H54 (cell line): ENCODE results near the gene MCAM.

Source experiments
- DNase-seq: peaks from one replicate; pipeline ENCODE4 v3.0.0; 2011; ENCODE audit warnings: low spot score, mixed read lengths; ENCODE audit not compliant: insufficient read length
- FAIRE-seq: peaks from 3 replicates; lab custom pipeline; 2011; peaks lifted over from hg19 to GRCh38; lab: Jason Lieb, UNC
- POLR2A ChIP-seq: IDR thresholded peaks from 2 replicates; pipeline ENCODE4 v1.6.1; 2011; ENCODE audit warnings: low read depth, mild to moderate bottlenecking, low read length

Gene MCAM

DNA sequence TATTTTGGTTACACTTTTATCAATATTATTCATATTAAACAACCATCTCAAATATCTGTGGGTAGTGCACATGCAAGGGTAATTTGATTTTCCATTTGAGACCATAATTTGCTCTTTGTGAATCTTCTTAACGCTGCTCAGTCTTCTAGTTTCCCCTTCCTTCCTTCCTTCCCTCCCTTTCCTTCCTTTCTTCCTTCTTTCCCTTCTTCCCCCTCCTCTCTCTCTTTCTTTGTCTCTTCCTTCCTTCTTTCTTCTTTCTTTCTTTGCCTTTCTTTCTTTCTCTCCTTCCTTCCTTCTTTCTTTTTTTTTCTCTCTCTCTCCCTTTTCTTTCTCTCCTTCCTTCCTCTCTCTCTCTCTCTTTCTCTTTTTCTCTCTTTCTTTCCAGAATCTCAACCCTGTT is 13.3 kb upstream of the MCAM start:
- no peak for DNase-seq
- TF ChIP-seq POLR2A, result no peak
- no peak for FAIRE-seq

- no peak for TF ChIP-seq POLR2A
- DNase-seq (no peak), FAIRE-seq (no peak)
These were observed 12.4 kb upstream of the MCAM start for GRCh38 chr11:119329320-119329719.

DNA sequence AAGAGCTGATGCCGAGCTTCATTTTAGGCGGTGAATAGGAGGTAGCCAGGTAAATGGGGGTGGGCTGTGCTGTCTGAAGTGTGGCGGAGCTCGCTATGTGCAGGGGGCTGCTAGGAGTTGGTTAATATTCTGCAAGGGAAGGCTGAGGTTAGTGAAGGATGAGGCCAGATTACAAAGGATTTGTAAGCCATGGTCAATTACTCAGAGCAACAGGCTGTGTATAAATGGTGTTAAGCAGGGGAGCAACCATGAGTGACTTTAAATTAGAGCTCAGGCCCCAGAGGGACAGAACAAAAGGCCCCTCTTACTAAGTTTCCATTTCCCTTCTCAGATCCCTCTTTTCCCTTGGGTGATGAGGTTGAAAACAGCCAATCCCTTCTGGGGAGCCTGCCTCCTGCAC is 7.3 kb upstream of the MCAM start:
- FAIRE-seq (no peak), DNase-seq (no peak)
- no peak for TF ChIP-seq POLR2A

- FAIRE-seq (peak; percentile 70), DNase-seq (peak; percentile 85)
- TF ChIP-seq POLR2A, result no peak
These were observed 6.7 kb upstream of the MCAM start for GRCh38 chr11:119323532-119324033.

DNA sequence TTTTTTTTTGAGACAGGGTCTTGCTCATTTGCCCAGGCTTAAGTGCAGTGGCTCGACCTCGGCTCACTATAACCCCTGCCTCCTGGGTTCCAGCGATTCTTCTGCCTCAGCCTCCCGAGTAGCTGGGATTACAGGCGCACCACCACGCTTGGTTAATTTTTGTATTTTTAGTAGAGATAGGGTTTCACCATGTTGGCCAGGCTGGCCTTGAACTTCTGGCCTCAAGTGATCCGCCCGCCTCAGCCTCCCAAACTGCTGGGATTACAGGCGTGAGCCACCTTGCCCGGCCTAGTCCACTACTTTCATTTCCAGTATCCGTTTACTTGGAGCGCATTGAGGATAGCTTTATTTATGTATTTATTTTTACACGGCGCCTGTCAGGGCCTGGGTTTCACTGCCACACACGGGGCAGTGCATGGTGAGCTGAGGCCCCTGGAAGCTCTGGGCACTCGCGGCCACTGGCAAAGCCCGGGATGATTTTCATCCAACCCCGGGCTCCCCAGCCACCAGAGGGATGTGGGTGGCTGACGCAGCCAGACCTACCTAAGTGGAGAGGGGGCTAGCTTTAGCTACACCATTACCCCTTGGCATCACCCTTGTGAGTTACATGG is 6.1 kb upstream of the MCAM start:
- TF ChIP-seq POLR2A, result no peak
- no peak for DNase-seq
- FAIRE-seq, result no peak

DNA sequence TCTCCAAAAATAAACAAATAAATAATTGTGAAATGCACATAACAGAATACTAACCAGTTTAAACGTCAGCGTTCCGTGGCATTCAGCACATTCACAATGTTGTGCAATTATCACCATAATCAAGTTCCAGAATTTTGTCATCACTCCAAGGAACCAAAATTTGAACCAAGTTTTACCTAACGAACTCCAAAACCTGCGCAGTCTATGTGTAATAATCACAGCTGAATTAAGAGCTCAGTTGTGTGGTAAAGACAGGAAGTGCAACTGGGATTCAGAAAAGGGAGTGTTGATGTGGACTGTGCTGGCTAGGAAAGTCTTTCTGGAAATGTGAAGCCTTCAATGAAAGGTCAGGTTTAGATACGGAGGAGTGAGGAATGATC is 5.4 kb upstream of the MCAM start:
- no peak for FAIRE-seq
- TF ChIP-seq POLR2A, result no peak
- DNase-seq, result no peak

GRCh38 chr11:119320776-119321524 is 4.0 kb upstream of the MCAM start:
- no peak for TF ChIP-seq POLR2A
- no peak for DNase-seq
- no peak for FAIRE-seq

GRCh38 chr11:119320240-119320775 is 3.4 kb upstream of the MCAM start:
- FAIRE-seq, result no peak
- DNase-seq, result no peak
- TF ChIP-seq POLR2A, result no peak

- FAIRE-seq (no peak), DNase-seq (no peak)
- TF ChIP-seq POLR2A, result no peak
These were observed 2.8 kb upstream of the MCAM start for GRCh38 chr11:119319700-119320239.

- TF ChIP-seq POLR2A, result no peak
- no peak for FAIRE-seq
- DNase-seq, result no peak
These were observed 2.3 kb upstream of the MCAM start for GRCh38 chr11:119319136-119319699.

- FAIRE-seq (no peak), DNase-seq (peak; percentile 76)
- TF ChIP-seq POLR2A, result no peak
These were observed 1.6 kb upstream of the MCAM start for GRCh38 chr11:119318240-119319135.

GRCh38 chr11:119317592-119318239 is 786 bp upstream of the MCAM start:
- TF ChIP-seq POLR2A, result no peak
- no peak for DNase-seq
- FAIRE-seq, result no peak
